HK-2 (cell line): Measurements from ENCODE around the gene DOCK2.
"Not testable (repeated sequence)": the region's sequence is repeated elsewhere in the genome, so short reads cannot be mapped to it uniquely, and the experiment has no call there.

Experiments
- DNase-seq: peaks from one replicate; pipeline ENCODE4 v3.0.0-alpha.2; 2018; ENCODE audit not compliant: unreplicated experiment

Gene DOCK2

DNA sequence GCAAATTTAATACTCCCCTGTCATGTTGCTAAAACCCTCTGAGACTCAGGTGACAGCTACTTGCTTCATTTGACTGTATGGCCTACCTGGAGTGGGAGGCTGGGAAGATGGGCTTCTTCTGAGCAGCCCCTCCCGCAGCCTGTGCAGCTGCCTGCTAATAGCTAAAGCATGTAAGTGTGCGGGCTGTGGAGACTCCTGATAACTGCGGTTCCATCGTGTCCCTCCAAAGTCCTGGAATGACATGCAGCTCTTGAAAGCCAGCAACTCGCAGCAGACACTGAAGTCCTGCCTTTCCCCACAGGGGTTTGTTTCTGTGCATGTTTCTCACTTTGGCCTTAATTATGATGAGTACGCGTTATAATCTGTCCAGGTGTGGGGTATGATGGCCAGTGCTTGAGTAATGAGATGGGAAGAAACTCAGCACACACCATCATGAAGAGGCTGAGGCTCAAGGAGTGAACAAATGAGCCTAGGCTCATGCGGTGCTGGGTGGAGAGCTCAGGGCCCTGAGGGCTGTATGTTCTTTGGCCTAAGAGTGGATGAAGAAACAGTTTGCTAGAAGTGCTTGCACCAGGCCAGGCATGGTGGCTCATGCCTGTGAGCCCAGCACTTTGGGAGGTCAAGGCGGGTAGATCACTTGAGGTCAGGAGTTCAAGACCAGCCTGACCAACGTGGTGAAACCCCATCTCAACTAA is 119.1 kb downstream of the DOCK2 start:
- no peak for DNase-seq

- no peak for DNase-seq
Measured at GRCh38 chr5:169757016-169757415, 119.9 kb downstream of the DOCK2 start.

DNA sequence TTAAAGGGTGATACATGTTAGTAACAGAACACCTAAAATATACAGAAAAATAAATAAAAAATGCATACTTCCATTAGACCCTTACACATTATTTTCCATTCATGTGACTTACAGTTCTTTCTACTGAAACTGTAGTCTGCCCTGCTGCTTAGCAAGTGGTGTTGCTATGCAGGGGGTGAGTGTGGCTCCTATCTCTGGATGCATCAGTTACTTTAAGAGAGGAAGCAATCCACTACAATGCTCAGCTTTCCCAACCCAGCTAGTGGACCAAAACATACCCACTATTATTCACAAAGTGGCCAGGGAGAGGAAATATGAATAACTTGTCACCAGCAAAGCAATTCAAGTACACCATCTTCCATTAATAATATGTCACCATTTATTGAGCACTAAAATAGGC is 121.8 kb downstream of the DOCK2 start:
- DNase-seq = no peak

- DNase-seq = no peak
Measured at GRCh38 chr5:169760229-169760628, 123.2 kb downstream of the DOCK2 start.

GRCh38 chr5:169762338-169763095 is 125.4 kb downstream of the DOCK2 start:
- no peak for DNase-seq

GRCh38 chr5:169763376-169764017 is 126.4 kb downstream of the DOCK2 start:
- DNase-seq = no peak

- no peak for DNase-seq
Measured at GRCh38 chr5:169764018-169764378, 126.9 kb downstream of the DOCK2 start.

DNA sequence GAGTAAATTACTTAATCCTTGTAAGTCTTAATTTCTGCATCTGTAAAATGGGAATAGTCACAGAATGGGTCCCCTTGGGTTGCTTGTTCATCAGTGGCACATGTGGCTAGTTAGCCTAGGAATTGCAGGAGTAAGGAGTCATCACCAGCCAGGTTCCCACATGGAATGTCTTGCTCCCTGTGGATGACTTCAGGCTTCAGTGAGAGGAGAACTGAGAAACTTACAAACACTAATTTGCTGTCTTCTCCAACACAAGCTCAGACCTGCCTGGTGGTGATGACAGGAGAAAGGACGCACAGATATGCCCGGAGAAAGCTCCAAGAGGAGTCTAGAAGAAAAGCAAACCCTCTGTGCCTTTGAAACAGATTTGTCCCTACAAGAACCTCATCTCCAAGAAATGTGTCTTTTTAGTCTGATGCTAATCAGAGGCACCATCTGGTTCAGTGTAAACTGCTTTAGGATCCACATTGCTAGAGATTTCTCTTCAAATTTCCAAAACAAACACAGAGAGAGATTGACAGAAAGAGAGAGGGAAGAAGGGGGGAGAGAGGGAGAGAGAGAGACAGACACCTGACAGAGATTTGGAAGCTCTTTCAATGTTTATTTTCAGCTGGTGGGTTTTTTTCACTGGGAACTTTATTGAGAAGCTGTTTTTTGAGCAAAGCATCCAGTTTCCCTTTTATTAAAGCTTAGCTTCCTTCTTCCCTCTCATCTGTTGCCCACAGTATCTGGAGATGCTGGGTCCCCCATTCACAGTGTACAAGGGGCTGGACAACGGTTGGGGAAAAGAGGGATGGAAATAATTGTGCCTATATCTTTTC is 128.3 kb downstream of the DOCK2 start:
- DNase-seq = no peak

- not testable (repeated sequence) for DNase-seq
Measured at GRCh38 chr5:169766943-169767342, 129.9 kb downstream of the DOCK2 start.

GRCh38 chr5:169767938-169768337 is 130.9 kb downstream of the DOCK2 start:
- DNase-seq = no peak

GRCh38 chr5:169768416-169768815 is 131.3 kb downstream of the DOCK2 start:
- DNase-seq = no peak

DNA sequence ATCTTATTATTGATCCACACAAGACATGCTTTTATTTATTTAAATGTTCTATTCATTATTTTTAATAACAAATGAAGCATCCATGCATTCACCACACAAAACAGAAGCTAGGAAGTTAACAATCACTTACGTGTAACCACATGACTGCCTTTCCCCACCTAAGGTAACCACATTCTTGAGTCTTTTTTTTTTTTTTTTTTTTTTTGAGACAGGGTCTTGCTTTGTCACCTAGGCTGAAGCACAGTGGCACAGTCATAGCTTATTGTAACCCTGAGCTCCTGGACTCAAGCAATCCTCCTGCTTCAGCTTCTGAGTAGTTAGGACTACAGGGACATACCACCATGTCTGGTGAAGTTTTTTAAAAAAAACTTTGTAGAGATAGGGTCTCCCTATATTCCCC is 133.0 kb downstream of the DOCK2 start:
- no peak for DNase-seq

GRCh38 chr5:169772256-169772655 is 135.2 kb downstream of the DOCK2 start:
- no peak for DNase-seq

GRCh38 chr5:169772688-169773087 is 135.6 kb downstream of the DOCK2 start:
- no peak for DNase-seq

GRCh38 chr5:169777159-169777558 is 140.1 kb downstream of the DOCK2 start:
- no peak for DNase-seq

GRCh38 chr5:169778622-169779596 is 141.8 kb downstream of the DOCK2 start:
- DNase-seq = no peak

DNA sequence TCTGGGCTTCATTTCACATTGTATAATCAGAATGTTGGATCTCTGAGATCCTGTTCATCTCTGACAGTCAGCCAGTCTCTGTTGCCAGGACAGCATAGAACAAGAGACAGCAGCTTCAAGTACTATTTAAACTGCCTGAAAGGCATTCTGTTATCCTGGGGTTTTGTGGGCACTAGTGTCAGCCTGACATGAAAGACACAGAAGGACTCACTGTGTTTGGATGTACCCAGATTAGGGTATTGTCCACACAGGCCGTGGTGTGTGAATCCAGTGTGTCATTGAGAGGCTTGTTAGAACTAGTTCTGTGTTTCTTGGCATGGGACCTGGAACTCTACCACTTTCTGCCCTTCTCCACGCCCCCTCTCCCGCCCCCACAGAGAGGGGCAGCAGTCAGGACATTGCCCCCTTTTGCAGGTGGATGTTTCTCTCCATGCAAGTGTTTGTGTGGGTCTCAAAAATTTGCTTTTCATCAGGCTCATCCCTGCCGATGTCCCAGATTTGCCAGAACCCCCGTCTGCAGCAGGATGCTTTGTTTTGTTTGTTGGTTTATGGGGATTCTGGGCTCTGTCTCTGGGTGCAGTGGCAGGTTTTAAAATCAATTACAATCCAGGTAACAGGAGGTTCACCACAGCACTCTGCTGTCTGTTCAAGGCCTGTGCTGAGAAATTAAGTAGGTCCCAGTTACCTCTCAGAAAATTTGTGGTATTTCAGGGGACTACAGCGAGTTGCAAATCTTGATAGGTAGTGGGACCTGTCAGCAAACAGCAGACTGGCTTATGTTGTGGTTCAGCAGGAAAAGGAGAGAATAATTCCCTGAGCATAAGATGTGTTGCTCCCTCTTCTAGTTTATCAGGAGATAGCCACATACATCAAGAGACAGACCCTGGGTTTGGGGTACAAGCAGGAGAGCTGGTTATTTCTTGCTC is 144.6 kb downstream of the DOCK2 start:
- no peak for DNase-seq

DNA sequence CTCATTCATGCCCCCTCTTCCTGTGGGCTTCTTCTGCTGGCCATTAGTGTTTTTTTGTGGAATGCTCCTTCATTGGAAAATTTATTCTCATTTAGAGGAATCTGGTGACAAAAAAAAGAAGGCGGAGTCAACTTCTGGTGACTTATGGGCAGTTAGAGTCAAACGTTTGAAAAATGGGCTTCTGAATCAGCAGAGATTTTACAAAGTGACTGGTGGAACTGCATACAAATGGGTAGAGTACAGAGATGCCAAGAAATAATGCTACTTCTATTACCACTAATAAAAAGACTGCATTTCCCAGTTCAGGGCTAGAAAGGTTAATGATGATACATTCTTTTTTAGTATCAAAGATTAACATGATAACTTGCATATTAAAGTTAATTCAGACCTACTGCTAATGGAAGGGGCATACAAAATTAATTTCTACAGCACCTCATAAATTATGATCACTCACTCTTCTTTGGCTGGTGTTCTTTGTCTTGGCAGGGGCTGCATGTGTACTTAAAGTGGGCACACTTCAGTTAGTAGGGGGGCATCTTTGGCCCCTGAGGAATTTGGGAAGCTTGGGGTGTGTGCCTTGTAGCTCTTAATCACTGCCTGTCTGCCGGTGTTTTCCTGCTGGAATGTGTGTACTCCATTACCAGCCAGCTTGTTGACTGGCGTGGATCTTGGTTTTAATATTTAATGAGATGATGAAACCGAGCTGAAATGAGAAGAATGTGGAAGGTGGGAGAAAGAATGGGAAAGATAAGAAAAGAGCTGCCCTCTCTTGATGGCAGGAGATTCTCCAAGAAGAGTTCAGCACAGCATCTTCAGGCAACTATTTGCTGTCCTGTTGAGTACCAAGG is 148.9 kb downstream of the DOCK2 start:
- DNase-seq = peak; percentile 18

GRCh38 chr5:169788168-169788567 is 151.1 kb downstream of the DOCK2 start:
- DNase-seq = no peak
